NCI-H69 (cell line): Measurements from ENCODE around the gene ZNF385C.

Source experiments
- DNase-seq: peaks from one replicate; lab custom pipeline; 2025; lab: John Stamatoyannopoulos, UW

Gene ZNF385C

GRCh38 chr17:42077755-42078154 is 20.5 kb downstream of the ZNF385C start:
- DNase-seq, result no peak

DNA sequence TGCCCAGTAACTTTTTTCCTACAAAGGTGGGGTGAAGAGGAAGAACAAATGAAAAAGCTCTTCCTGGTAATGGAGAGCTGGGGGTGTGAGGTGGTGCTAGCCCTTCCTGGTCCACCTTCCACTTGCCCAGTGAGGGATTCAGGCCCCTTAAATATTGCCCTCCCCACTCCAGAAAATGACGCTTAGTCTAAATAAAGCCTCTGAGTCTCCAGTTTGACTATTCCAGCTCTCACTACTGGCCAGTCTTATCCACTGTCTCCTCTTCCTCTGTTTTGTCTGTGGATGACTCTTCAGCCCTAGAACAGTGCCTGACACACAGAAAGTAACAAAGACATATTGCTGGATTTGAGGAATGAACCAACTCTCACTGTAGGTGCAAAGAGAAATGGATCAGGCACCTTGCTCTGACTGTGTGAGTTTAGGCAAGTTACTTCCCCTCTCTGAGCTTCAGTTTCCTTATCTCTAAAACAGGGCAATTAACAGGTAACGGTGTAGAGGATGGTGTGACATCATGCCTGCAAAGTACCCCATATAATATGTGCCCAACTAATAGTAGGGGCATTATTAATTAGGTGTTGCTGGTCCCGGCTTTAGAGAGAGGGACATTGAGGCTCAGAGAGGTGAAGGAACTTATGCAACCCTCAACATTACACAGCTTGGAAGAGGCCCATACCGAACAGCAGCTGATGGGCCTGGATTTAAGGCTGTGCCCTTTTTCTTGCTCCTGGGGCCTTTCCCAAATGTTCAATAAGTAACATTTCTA is 21.3 kb downstream of the ZNF385C start:
- no peak for DNase-seq

GRCh38 chr17:42075789-42076188 is 22.5 kb downstream of the ZNF385C start:
- no peak for DNase-seq

- peak; percentile 45 for DNase-seq
Measured at GRCh38 chr17:42072323-42073187, 25.7 kb downstream of the ZNF385C start.

DNA sequence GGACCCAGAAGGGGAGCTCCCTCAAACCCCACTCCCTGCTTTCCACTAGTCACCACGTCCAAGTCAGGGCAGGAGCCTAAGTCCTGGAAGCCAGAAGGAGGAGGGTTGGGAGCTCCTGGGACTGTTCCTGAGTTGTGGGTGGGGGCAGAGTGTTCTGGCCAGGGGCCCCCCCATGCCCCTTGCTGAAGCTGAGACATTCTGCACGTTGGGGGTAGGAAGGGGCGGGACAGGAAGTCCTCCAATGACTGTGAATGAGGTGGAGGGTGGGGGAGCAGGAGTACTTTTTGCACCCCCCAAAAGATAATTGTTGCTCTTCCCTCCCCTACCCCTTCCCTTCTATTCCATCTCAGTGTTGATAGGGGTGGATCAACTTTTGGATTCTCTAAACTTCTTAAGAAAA is 26.5 kb downstream of the ZNF385C start:
- DNase-seq, result peak; percentile 39

- DNase-seq, result peak; percentile 84
Measured at GRCh38 chr17:42068979-42069378, 29.3 kb downstream of the ZNF385C start.

DNA sequence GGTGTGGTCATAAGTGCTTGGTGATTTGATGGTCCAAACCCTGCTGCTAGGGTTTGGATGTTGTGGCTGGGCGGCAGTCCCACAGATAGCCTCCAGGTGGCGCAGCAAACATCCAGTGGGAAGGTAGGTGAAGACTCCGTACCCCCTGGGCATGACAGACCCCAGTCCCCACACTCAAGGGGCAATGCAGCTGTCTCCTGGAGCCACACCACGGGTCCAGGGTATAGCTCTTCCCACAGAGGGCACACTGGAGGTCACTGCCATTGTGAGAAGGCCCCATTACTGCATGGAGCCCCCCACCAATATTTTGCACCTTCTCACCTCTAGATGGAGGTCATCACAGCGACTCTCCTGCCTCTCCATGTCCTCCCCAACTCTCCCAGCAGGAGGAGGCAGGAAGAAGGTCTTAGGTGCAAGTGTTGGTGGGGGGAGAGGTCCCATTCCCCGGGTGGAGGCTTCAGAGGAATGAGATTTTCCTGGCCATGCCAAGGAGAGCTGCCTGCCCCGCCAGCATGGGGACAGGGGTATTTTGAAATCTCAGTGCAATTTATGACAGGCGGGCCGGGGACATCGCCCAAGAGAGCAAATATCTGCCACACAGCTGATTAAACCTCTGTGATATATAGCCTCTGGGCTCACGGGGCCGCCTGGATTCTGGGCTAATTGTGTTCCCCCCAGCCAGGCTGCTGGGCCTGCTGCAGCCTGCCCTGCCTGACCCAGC is 30.7 kb downstream of the ZNF385C start:
- DNase-seq, result peak; percentile 95

DNA sequence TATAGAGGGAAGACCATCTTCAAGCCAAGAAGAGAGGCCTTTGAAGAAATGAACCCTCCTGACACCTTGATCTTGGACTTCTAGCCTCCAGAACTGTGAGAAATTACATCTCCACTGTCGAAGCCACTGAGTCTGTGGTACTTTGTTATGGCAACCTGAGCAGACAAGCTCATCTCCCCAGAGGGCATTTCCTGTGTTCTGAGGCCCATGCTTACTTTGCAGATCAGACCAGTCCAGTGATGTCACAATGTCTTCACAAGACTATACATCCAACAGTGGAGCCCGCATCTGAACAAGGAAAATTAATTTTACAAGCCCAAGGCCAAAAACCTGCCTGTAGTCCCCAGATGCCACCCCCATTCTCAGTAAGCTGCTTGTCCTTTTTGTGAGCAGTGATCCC is 33.1 kb downstream of the ZNF385C start:
- DNase-seq, result peak; percentile 45

GRCh38 chr17:42062681-42063080 is 35.6 kb downstream of the ZNF385C start:
- no peak for DNase-seq

DNA sequence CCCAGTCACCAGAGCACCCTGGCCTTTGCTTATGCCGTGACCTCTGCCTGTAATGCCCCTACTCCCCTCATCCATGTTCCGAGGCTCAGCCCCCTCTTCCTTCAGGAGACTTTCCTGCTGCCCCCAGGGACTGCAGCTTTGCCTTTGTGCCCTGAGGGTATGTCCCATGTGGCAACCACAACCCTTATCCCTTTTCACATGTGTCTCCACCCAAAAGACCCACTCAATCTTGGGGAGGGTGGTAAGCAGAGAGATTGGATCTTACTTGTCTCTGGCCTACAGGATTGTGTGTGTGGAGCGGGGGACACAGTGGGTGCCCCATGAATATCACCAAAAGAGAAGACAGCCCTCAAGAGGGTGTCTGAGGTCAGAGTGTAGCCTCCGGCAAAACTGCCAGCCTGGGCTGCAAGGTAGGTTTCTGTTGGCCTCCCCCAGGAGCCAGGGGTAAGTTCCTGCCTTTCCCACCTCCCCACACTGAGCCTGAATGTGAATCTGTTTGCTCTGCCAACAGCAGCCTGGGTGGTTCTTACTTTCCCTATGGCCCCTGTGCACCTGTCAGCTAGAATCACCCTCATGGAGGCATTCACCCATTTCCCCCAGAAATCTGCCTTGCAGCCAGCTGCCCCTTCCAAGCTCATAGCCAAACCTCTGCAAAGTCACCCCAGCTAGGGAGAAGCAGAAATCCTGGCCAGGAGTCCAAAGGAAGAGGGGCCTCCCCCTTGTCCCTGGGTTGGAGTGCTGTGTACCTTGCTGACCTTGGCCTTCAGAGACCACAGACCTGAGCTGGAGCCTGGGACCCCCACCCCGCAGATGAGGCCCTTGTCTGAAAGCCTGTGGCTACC is 36.4 kb downstream of the ZNF385C start:
- peak; percentile 92 for DNase-seq

GRCh38 chr17:42060231-42060630 is 38.0 kb downstream of the ZNF385C start:
- DNase-seq, result no peak

- DNase-seq, result no peak
Measured at GRCh38 chr17:42059815-42060214, 38.5 kb downstream of the ZNF385C start.

GRCh38 chr17:42058063-42058462 is 40.2 kb downstream of the ZNF385C start:
- DNase-seq, result peak; percentile 63

- DNase-seq, result no peak
Measured at GRCh38 chr17:42056635-42057034, 41.6 kb downstream of the ZNF385C start.

DNA sequence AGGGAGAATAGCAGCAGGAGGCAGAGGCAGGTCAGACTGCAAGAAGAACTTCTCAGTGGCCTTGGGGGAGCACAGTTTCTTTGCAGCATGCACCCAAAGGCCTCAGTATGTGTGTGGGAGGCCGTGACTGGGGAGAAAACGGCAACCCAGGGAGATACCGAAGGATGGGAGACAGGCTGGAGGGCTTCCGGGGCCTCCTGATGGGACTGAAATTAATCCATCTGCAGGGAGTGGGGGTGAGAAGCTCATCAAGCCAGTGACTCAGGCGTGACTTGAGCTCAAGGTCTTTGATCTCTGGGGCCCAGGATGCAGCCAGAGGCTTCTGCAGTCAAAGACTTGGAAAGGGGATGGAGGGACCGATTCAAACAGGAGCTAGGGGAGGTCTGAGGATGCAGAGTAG is 42.8 kb downstream of the ZNF385C start:
- peak; percentile 67 for DNase-seq

GRCh38 chr17:42055027-42055426 is 43.2 kb downstream of the ZNF385C start:
- DNase-seq, result peak; percentile 79

- DNase-seq, result no peak
Measured at GRCh38 chr17:42053731-42054500, 44.4 kb downstream of the ZNF385C start.

DNA sequence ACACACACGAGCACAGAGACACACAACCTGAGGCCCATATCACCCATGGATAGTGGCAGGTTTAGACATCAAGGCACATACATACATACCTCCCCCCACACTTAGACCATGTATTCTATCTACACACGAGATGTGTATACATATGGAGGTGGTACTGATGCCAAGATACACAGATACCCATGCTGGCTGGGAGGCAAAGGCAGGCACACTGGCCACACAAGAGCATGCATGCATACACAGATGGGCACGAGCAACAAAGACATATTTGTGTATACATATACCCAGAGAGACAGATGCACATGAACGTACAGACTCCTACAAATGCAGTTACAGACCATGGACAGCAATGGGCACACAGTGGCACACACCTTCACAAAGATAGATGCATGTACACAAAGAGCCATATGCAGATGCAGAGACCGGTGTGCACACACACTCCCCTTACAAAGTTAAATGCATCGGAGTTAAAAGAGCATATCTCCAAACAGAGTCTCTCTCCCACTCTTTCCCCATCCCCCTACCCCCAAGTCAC is 45.9 kb downstream of the ZNF385C start:
- DNase-seq, result no peak

DNA sequence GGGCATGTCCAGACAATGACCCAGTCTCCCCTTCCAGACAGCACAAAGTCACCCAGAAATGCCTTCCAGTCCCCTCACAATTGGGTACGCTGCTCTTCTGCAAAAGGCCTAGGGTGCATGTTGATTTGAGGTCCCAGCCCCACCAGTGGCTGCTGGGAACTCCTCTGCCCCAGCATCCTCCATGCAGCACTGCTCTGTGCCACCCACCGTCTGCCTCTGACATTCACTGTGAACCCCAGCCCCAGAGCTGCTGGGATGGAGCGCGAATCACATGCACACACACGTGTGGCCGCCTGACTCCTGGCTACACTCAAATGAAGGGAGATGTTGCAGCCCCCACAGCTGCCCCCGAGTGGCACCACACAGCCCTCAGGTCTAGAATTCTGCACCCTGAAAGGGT is 46.6 kb downstream of the ZNF385C start:
- no peak for DNase-seq

DNA sequence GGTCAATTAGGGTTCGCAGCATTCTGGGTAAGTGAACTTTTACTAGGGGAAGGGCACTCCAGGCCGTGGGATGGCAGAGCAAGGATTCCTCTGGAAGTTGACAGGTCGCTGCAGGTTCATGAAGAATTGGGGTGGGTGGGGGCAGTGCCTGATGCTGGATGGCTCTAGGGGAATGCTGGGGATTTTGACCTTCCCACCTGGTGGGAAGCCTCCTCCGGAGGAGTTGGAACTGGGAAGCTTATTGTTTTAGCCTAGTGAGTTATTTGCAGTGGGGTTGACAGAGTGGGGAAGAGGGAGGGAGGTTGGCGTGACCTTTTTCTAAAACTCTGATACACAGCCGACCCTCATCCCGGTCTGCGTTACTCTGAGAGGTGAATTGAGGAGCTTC is 47.3 kb downstream of the ZNF385C start:
- DNase-seq, result no peak
